Activated CD8-positive, alpha-beta memory T cell treated with anti-CD3 and anti-CD28 coated beads, Interleukin-2, amount 50 U/mL, for 24 hours (primary cell): ENCODE data around the gene KIAA0586.
"Not testable (repeated sequence)": the region's sequence is repeated elsewhere in the genome, so short reads cannot be mapped to it uniquely, and the experiment has no call there.

Source experiments
- DNase-seq: peaks from one replicate; pipeline ENCODE4 v3.0.0-alpha.2; 2020; ENCODE audit errors: extremely low read depth

The KIAA0586 gene

GRCh38 chr14:58464652-58465051 is 37.1 kb downstream of the KIAA0586 start:
- no peak for DNase-seq

- DNase-seq = no peak
These were observed 37.9 kb downstream of the KIAA0586 start for GRCh38 chr14:58465421-58465820.

GRCh38 chr14:58466459-58466858 is 38.9 kb downstream of the KIAA0586 start:
- no peak for DNase-seq

- DNase-seq = no peak
These were observed 40.1 kb downstream of the KIAA0586 start for GRCh38 chr14:58467575-58467974.

- DNase-seq = no peak
These were observed 41.8 kb downstream of the KIAA0586 start for GRCh38 chr14:58469309-58469708.

GRCh38 chr14:58476320-58476719 is 48.8 kb downstream of the KIAA0586 start:
- DNase-seq = no peak

- DNase-seq = no peak
These were observed 50.1 kb downstream of the KIAA0586 start for GRCh38 chr14:58477653-58478052.

- DNase-seq = not testable (repeated sequence)
These were observed 50.8 kb downstream of the KIAA0586 start for GRCh38 chr14:58478329-58478728.

- no peak for DNase-seq
These were observed 52.5 kb downstream of the KIAA0586 start for GRCh38 chr14:58479975-58480374.

- no peak for DNase-seq
These were observed 56.7 kb downstream of the KIAA0586 start for GRCh38 chr14:58484176-58484575.

- DNase-seq = no peak
These were observed 61.0 kb downstream of the KIAA0586 start for GRCh38 chr14:58488550-58488949.

- no peak for DNase-seq
These were observed 64.1 kb downstream of the KIAA0586 start for GRCh38 chr14:58491593-58491992.

- DNase-seq = no peak
These were observed 64.5 kb downstream of the KIAA0586 start for GRCh38 chr14:58492044-58492443.

GRCh38 chr14:58501214-58501816 is 73.8 kb downstream of the KIAA0586 start:
- no peak for DNase-seq

- no peak for DNase-seq
These were observed 85.8 kb downstream of the KIAA0586 start for GRCh38 chr14:58513272-58513671.

GRCh38 chr14:58517592-58517991 is 90.1 kb downstream of the KIAA0586 start:
- no peak for DNase-seq

- DNase-seq = not testable (repeated sequence)
These were observed 98.2 kb downstream of the KIAA0586 start for GRCh38 chr14:58525691-58526090.

- DNase-seq = no peak
These were observed 105.9 kb downstream of the KIAA0586 start for GRCh38 chr14:58533446-58533845.

GRCh38 chr14:58535044-58535443 is 107.5 kb downstream of the KIAA0586 start:
- DNase-seq = no peak

GRCh38 chr14:58537004-58537403 is 109.5 kb downstream of the KIAA0586 start:
- no peak for DNase-seq

- DNase-seq = no peak
These were observed 113.5 kb downstream of the KIAA0586 start for GRCh38 chr14:58540749-58541632.

GRCh38 chr14:58541633-58542022 is 114.1 kb downstream of the KIAA0586 start:
- DNase-seq = no peak

GRCh38 chr14:58543253-58543652 is 115.7 kb downstream of the KIAA0586 start:
- DNase-seq = no peak
